Panc1 (cell line): ENCODE data around the gene YTHDF1. TPM values are rescaled to one million over a fixed set of nuclear protein-coding genes. Genes with fewer than 3 reads are reported as not detected.

Source experiments
- ATAC-seq: fragments of 200-7000 bp; cut with Tn5 transposase; 2 replicates; pipeline ENCODE4 v1.9.1; 2020; ENCODE audit warnings: mild to moderate bottlenecking, moderate library complexity
- BruUV-seq: library from RNA; stranded (reverse); fragments of 400-500 nt; replicated peaks from 2 replicates; lab custom pipeline; 2021; lab: Mats Ljungman, UMichigan
- CTCF ChIA-PET: fragments of 300-600 bp; sonication (Branson Sonifier 250); formaldehyde crosslinking; loops from one replicate; lab custom pipeline; 2022; ENCODE audit warnings: antibody characterized with exemption; lab: Charles Lee
- POLR2A ChIA-PET: fragments of 300-600 bp; sonication (Branson Sonifier 250); formaldehyde crosslinking; loops from one replicate; lab custom pipeline; 2022; ENCODE audit warnings: antibody characterized with exemption; lab: Charles Lee
- DNase-seq: peaks from one replicate; pipeline ENCODE4 v3.0.0-alpha.2; 2010; ENCODE audit warnings: low read depth, low spot score
- H3K27ac ChIP-seq: 2 replicates; pipeline ENCODE4 v1.5.1; 2011; ENCODE audit warnings: mild to moderate bottlenecking, low read length, inconsistent platforms
- H3K27me3 ChIP-seq: fragments of 200-500 bp; sonication (Bioruptor generic); 2 replicates; pipeline ENCODE4 v1.6.0; 2014; ENCODE audit warnings: low read length, inconsistent platforms; ENCODE audit not compliant: control insufficient read depth, insufficient read depth
- H3K36me3 ChIP-seq: fragments of 200-500 bp; sonication (Bioruptor generic); 2 replicates; pipeline ENCODE4 v1.5.1; 2014; ENCODE audit warnings: inconsistent platforms, mild to moderate bottlenecking, low read length, moderate library complexity; ENCODE audit not compliant: control insufficient read depth, insufficient read depth
- H3K4me1 ChIP-seq: 2 replicates; pipeline ENCODE4 v1.5.1; 2011; ENCODE audit warnings: inconsistent platforms, mild to moderate bottlenecking, low read length, moderate library complexity; ENCODE audit not compliant: control insufficient read depth, insufficient read depth
- H3K4me3 ChIP-seq, 2 experiments: 2 replicates each; pipeline ENCODE4 v1.5.1; 2011 to 2012; ENCODE audit warnings: low read depth in 2 of 2, low read length in 2 of 2, mild to moderate bottlenecking in 2 of 2, inconsistent platforms in 1 of 2, moderate library complexity in 1 of 2
- H3K9me3 ChIP-seq: fragments of 200-500 bp; sonication (Bioruptor generic); 2 replicates; pipeline ENCODE4 v1.5.1; 2014; ENCODE audit warnings: low read depth, mild to moderate bottlenecking, inconsistent platforms, low read length, moderate library complexity; ENCODE audit not compliant: control insufficient read depth, insufficient read depth
- POLR2AphosphoS5 ChIP-seq: IDR thresholded peaks from 2 replicates; pipeline ENCODE4 v1.6.1; 2012; ENCODE audit warnings: mild to moderate bottlenecking, low read depth, low read length, moderate library complexity
- SIN3A ChIP-seq: IDR thresholded peaks from 2 replicates; pipeline ENCODE4 v1.6.1; 2012; ENCODE audit warnings: low read depth, mild to moderate bottlenecking, low read length, moderate library complexity, borderline replicate concordance; ENCODE audit not compliant: insufficient read depth
- TCF7L2 ChIP-seq: IDR thresholded peaks from 2 replicates; pipeline ENCODE4 v1.6.1; 2011; ENCODE audit warnings: mild to moderate bottlenecking, low read depth, low read length, inconsistent platforms
- in situ Hi-C: cut with HindIII; loops from 2 replicates; pipeline ENCODE4 v1.10.0; 2016; ENCODE audit warnings: low sequenced_read_pairs, low pct_unique_long_range_greater_than_20kb
- intact Hi-C: fragments of 100-400 bp; cut with micrococcal nuclease; formaldehyde crosslinking; loops from one replicate; pipeline ENCODE4 v1.10.0; 2022; ENCODE audit not compliant: unreplicated experiment
- total RNA-seq: library from RNA; stranded (reverse); gene quantifications from one replicate; pipeline ENCODE4 v1.2.1, GENCODE V29; 2021; ENCODE audit not compliant: unreplicated experiment
- TF ChIP-seq, protein P1 (sequence below): fragments of 450-650 bp; IDR thresholded peaks from 2 replicates; pipeline ENCODE4 v1.5.1; 2017; ENCODE audit warnings: mild to moderate bottlenecking
- TF ChIP-seq, protein P2 (sequence below), 2 experiments: IDR thresholded peaks; 2 replicates each; pipeline ENCODE4 v1.6.1; 2011 to 2012; ENCODE audit warnings: low read depth in 2 of 2, control low read depth in 1 of 2, low read length in 1 of 2, mild to moderate bottlenecking in 1 of 2, moderate library complexity in 1 of 2; ENCODE audit not compliant: insufficient read depth in 1 of 2

Gene YTHDF1
- total RNA-seq, 1 experiment from 2014 or later, result 43.0 TPM

GRCh38 chr20:63172726-63173125 is 43.2 kb downstream of the YTHDF1 start:
- intact Hi-C loops, result no loop called here
- H3K27me3 ChIP-seq, result peaks cover 4% of the 10 kb centered on the region; the same call in 1 of the 2 replicates
- BruUV-seq, result no TSS peak
- H3K4me3 ChIP-seq, result no peak overlapping the region
- ChIA-PET POLR2A (interaction anchor here (0.6 kb wide), 1 partner anchor 69 kb away, joined by 4 read pairs; no protein-coding TSS in a partner anchor), CTCF (no interaction called here)
- in situ Hi-C loops, result no loop called here
- H3K27ac ChIP-seq, result no peak overlapping the region
- TF ChIP-seq, protein P1, sequence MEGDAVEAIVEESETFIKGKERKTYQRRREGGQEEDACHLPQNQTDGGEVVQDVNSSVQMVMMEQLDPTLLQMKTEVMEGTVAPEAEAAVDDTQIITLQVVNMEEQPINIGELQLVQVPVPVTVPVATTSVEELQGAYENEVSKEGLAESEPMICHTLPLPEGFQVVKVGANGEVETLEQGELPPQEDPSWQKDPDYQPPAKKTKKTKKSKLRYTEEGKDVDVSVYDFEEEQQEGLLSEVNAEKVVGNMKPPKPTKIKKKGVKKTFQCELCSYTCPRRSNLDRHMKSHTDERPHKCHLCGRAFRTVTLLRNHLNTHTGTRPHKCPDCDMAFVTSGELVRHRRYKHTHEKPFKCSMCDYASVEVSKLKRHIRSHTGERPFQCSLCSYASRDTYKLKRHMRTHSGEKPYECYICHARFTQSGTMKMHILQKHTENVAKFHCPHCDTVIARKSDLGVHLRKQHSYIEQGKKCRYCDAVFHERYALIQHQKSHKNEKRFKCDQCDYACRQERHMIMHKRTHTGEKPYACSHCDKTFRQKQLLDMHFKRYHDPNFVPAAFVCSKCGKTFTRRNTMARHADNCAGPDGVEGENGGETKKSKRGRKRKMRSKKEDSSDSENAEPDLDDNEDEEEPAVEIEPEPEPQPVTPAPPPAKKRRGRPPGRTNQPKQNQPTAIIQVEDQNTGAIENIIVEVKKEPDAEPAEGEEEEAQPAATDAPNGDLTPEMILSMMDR, result peak; percentile 15; the same call in 1 of the 2 replicates
- TF ChIP-seq, protein P2, sequence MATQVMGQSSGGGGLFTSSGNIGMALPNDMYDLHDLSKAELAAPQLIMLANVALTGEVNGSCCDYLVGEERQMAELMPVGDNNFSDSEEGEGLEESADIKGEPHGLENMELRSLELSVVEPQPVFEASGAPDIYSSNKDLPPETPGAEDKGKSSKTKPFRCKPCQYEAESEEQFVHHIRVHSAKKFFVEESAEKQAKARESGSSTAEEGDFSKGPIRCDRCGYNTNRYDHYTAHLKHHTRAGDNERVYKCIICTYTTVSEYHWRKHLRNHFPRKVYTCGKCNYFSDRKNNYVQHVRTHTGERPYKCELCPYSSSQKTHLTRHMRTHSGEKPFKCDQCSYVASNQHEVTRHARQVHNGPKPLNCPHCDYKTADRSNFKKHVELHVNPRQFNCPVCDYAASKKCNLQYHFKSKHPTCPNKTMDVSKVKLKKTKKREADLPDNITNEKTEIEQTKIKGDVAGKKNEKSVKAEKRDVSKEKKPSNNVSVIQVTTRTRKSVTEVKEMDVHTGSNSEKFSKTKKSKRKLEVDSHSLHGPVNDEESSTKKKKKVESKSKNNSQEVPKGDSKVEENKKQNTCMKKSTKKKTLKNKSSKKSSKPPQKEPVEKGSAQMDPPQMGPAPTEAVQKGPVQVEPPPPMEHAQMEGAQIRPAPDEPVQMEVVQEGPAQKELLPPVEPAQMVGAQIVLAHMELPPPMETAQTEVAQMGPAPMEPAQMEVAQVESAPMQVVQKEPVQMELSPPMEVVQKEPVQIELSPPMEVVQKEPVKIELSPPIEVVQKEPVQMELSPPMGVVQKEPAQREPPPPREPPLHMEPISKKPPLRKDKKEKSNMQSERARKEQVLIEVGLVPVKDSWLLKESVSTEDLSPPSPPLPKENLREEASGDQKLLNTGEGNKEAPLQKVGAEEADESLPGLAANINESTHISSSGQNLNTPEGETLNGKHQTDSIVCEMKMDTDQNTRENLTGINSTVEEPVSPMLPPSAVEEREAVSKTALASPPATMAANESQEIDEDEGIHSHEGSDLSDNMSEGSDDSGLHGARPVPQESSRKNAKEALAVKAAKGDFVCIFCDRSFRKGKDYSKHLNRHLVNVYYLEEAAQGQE (IDR thresholded peaks at IDR 0.05; ENCODE audit: insufficient read depth in 1 of 2, low read depth in 2 of 2, low read length in 1 of 2), result no peak
- no peaks in the 10 kb centered on the region for H3K36me3 ChIP-seq
- ATAC-seq (no peak), DNase-seq (no peak)
- no peaks in the 10 kb centered on the region for H3K9me3 ChIP-seq
- H3K4me1 ChIP-seq, result peaks cover 4% of the 10 kb centered on the region

DNA sequence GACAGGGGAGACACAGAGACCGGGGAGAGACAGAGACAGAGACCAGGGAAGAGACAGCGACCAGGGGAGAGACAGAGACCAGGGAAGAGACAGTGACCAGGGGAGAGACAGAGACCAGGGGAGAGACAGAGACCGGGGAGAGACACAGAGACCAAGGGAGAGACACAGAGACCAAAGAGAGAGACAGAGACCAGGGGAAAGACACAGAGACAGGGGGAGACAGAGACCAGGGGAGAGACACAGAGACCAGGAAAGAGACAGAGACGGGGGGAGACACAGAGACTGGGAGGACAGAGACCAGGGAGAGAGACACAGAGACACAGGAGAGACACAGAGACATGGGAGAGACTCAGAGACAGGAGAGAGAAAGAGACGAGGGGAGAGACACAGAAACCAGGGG is 43.9 kb downstream of the YTHDF1 start:
- no peak for DNase-seq
- ATAC-seq, result no peak
- H3K4me3 ChIP-seq, result no peak overlapping the region
- in situ Hi-C loops, result no loop called here
- no TSS peak for BruUV-seq
- H3K36me3 ChIP-seq, result no peaks in the 10 kb centered on the region
- H3K27ac ChIP-seq, result no peak overlapping the region
- intact Hi-C loops, result no loop called here
- H3K4me1 ChIP-seq, result peaks cover 4% of the 10 kb centered on the region
- ChIA-PET CTCF (no interaction called here), POLR2A (no interaction called here)
- peaks cover 4% of the 10 kb centered on the region; the same call in 1 of the 2 replicates for H3K27me3 ChIP-seq
- no peak for TF ChIP-seq TCF7L2
- TF ChIP-seq POLR2AphosphoS5, result no peak
- TF ChIP-seq, protein P2 (IDR thresholded peaks at IDR 0.05; ENCODE audit: insufficient read depth in 1 of 2, low read depth in 2 of 2, low read length in 1 of 2), result no peak
- TF ChIP-seq, protein P1, result no peak
- TF ChIP-seq SIN3A, result no peak
- no peaks in the 10 kb centered on the region for H3K9me3 ChIP-seq
